Renal cortical epithelial cell (primary cell): ENCODE measurements around the gene FTMT. TPM values are rescaled to one million over a fixed set of nuclear protein-coding genes. Genes with fewer than 3 reads are reported as not detected.
A peak's percentile ranks its signal among the peaks of the same experiment; 100 is the strongest.
"Not testable (repeated sequence)": the region's sequence is repeated elsewhere in the genome, so short reads cannot be mapped to it uniquely, and the experiment has no call there.

ENCODE experiments used
- DNase-seq: peaks from one replicate; pipeline ENCODE4 v3.0.0-alpha.2; 2011; ENCODE audit warnings: low read depth
- total RNA-seq: library from RNA; depleted of rRNA; stranded (reverse); fragments of >200 nt; gene quantifications from 2 replicates; pipeline ENCODE4 v1.2.3, GENCODE V29; 2014

The FTMT gene
- not detected in 2 replicates for total RNA-seq

GRCh38 chr5:121851643-121852574 is at the start of gene FTMT:
Gene FTMT (plus strand): TSS chr5:121851882. CDS start chr5:121851964, 82 bp downstream.
- DNase-seq, result no peak

- DNase-seq, result not testable (repeated sequence)
These were observed 46.4 kb upstream of the FTMT start for GRCh38 chr5:121805251-121805650.

GRCh38 chr5:121805911-121806310 is 45.8 kb upstream of the FTMT start:
- no peak for DNase-seq

DNA sequence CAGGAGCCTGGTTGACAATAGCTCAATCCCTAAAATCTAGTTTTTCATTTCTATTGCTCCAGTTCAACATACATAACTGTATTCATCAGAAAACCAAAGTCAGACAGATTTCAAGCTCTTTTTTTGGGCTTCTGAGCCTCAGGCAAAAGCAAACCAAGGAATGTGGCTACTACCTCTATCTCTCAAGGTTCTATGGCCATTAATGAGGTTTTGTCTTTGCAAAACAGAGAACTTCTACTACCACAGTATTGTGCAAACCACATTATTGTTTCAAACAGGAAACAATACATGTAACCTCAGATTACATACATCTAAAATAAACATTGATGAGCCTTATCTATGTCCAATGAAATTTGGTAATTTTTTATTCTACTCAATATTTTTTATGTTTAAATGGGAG is 35.5 kb upstream of the FTMT start:
- no peak for DNase-seq

DNA sequence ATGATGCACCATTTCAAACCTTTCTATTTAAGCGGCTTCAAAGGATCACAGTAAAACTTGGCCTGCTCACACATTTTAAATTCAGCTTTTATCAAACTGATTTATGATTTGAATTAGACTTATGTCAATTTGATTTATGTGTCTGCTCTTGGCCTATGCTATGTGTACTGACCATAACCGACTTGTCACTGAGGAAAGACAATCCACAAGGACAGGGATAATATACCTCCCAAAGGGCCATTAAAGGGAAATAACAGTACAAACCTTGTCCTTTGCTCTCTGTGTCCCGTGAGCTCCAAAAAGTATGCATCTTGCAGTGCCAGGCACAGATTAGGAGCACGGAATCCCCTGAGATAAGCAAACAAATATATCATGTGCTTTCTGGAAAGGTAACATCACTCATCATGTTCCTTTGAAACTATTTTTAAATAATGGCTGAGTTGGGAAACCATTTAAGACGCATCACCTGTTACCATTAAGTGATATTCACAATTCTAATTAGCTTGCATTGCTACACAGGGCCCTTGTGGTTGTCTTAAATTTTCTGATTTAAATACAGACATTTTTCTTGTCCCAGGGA is 31.9 kb upstream of the FTMT start:
- no peak for DNase-seq

DNA sequence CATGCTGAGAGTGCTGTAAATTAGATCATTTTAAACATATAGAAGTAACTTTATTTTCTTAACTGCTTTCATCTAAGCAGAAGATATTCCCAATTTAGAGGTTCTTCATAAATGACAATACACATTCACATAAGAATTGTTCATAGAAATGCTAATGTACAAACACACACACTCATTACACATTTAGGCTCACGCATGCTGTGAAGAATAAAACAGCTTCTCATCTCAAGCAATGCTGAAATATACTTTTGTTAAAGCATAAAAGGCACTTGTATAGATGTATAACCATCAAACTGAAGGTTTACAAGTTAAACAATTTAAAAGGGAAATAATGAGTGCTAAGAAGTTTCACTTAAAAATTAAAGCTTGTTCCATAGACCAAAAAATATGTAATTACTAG is 18.1 kb upstream of the FTMT start:
- DNase-seq, result no peak

DNA sequence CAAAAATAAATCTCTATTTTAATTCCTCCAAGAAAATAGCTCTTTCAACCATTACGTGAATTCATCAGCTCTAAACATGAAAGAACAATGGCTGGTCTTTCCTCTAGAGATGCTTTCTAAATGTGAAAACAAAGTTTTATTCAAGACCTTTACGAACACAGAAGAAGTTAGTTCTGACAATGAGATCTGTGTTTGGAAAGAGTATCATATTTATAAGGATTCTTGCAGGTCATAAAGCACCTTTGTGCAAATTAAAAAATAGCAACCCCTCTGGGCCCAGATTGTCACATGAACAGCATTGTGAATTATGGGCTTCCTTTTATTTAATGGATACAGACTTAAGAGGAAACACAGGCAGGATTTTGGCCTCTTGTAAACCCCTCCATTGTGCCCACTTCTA is 17.7 kb upstream of the FTMT start:
- no peak for DNase-seq

DNA sequence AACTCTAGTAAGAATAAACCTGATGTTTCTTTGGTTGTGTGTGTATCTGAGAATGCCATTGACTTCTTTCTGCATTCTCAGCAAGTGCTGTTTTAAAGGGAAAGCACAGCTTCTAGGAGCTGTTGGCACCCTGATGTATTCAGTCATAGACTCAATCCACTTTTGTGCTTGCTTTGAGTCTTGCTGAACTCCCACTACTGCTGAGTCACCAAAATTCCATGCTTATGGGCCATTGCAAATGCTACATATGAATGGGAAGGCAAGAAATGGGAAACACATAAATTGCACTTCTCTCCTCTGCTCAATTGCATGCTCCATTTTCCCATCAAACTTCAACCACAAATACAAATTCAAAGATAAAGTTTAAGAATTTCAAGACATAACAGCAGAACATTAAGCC is 9.8 kb upstream of the FTMT start:
- DNase-seq, result peak; percentile 13

- DNase-seq, result no peak
These were observed 1.4 kb upstream of the FTMT start for GRCh38 chr5:121850272-121850671.

GRCh38 chr5:121853850-121854249 is 2.2 kb downstream of the FTMT start:
- no peak for DNase-seq

- no peak for DNase-seq
These were observed 11.1 kb downstream of the FTMT start for GRCh38 chr5:121862801-121863200.

DNA sequence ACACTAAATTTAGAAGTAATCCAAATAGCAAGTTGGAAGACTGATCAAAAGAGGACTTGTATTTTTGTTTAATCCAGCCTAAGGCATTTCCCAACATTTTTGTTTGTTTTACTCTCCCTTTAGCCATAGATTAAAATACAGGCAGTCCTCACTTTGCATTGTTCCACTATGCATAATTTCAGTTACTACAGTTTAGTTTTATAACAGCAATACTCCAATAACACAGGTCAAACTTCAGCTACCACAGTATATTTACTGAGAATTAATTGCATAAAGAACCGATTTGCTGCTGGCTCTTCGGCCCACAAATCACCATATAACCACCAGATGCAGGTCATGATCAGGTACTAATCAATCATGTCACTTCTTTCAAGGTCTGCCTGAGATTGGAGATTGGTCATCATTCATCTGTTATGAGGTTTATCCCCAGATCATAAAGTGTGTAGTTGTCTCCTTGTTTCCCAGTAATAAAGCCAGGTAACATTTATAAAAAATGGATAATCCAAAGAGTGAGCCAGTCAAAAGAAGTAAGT is 12.1 kb downstream of the FTMT start:
- DNase-seq, result no peak

DNA sequence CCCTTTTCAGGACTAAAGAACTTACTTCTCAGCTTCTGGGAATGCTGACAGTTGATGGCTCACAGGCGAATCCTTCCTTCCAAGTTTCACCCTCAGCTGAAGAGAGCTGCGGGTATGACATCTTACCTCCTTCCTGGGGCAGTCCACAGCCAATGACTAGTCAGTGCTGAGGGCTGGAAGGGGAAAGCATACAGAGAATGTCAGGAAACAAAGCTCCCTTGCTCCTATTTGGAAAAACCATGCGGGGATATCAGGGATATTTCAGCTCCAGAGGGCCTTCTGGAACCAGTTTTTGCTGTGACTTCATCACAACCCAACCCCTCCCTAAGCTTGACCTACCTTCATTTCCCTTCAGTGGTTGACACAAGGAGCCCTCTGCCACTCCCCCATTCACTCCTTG is 15.7 kb downstream of the FTMT start:
- no peak for DNase-seq

- DNase-seq, result peak; percentile 44
These were observed 18.8 kb downstream of the FTMT start for GRCh38 chr5:121870489-121870888.

DNA sequence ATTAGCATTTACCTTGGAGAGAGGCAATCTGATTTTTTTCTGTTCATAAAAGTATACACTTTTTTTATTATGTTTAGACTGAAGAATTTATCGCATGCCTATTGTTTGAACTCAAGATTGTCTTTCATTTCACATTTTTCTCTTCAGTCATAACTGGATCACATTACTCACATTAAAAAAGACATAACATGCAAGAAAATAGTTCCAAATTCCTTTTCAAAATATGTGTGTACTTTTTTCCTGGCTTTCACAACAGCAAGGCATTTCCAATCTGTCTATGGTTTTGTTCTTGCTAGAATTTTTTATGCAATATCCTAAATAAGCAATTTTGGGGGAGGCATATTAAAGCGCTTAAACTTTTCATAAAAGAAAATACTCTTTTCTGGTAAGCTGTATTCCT is 21.2 kb downstream of the FTMT start:
- no peak for DNase-seq

DNA sequence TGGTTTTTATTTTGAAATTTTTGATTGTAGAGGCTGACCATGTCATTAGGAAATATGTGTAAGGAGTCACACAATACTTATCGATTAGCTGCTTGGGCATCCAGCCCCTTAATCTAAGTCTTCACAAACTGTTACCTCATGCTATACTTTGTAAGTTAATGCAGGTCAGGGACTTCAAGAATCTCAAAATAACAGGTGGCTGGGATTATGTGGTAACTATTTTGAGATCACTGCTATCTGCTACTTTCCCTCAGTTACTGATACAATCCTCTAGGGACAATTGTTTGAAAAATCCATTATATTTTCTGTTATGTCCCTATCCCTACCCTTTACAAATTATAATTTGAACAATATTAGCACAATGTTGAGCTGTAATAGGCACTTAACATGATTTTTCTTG is 21.7 kb downstream of the FTMT start:
- no peak for DNase-seq

GRCh38 chr5:121885630-121886029 is 33.9 kb downstream of the FTMT start:
- no peak for DNase-seq

DNA sequence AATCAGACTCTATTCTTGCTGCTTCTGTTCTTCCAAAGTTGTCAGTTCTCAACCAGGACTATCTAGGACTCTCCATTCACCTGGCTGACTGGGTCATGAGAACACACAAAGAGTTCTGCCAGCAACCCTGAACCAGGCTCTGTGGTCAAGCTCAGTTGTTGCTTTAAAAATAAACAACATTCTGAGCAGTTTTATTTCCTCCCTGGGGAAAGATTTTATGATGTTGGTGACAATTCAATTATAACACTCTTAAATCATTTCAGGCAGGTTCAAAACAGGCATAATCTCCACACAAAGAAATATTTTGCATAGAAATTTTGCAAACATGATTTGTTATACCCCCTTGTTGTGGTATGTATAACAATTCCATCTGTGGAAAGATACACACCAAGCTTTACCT is 36.0 kb downstream of the FTMT start:
- DNase-seq, result no peak

DNA sequence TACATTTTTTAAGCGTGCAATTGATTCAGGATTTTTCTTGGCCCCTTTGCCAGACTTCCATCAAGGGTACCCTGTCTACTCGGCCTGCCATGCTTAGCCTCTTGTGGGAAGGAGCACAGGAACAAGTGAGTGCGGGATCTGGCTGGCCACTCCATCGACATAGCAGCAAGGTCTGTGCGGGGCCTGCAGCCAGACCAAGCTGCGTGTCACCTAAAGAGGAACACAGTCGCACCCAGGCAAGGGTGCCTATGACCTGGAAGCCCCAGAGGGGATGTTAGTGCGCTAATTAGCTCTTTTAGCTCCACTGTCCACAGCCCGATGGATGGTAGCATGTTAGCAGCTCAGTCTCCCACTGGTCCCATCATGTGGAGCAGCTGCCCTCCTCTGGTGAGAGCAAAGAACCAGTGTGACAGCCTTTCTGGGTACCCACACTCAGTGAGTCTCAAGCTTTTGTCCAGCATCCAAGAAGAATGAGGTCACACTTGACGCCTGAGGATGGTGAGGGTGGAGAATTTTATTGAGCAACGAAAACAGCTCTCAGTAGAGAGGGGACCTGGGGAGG is 38.7 kb downstream of the FTMT start:
- DNase-seq, result no peak

DNA sequence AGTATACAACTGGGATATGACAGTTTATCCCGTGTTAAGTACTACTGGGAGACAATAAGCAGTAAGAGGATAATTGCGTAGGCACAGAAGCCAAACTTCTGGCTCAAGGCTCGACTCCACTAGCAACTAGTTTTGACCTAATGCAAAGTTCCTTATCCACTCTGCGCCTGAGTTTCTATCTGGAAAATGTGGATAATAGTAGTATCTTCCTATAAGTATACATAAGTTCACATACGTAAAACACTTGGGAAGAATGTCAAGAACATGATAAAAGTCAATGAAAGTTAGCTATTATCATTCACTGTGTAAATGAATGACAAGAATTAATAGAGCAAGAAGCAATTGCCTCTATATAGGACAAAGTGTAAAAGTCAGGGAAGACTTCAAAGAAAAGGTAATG is 45.7 kb downstream of the FTMT start:
- no peak for DNase-seq

DNA sequence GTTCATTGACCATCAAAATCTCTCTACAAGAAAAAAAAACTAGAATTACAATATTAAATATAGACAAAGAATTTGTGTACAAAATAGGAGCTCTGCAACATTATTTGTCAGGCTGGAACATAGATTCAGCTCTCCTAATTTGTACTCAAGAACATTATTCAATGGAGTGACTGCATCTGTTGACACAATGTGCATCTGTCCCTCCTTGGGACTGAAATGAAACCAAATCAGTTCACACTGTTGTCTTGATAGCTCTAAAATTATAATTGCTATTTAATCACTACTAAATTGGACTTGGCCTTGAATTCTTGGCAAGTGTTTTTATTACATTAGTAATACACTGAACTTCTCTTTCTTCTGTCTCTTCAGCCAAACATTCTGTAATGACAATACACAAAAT is 47.7 kb downstream of the FTMT start:
- DNase-seq, result no peak
